Heart left ventricle (tissue), 13 donors: ENCODE results near the gene CHAT.

Experiments used
- POLR2A ChIP-seq, 2 donors: fragments of 450-650 bp; IDR thresholded peaks; one replicate each; pipeline ENCODE4 v1.6.1; 2017; ENCODE audit warnings: antibody characterized with exemption in 2 of 2, mild to moderate bottlenecking in 2 of 2, moderate library complexity in 2 of 2
- TF ChIP-seq, protein P1 (sequence below), 12 donors: fragments of 200-600 bp; sonication (generic) in 4 of 12; IDR thresholded peaks; one replicate each; pipeline versions ENCODE4 v1.5.0 to v1.8.0; 2018 to 2022; ENCODE audit warnings: antibody characterized with exemption in 12 of 12, mild to moderate bottlenecking in 5 of 12
- donor health status: ischemic (EF 13 %, LVEDD 7.1; RV severe dilation, severe dysfunction).
- donor health status: DM: no; HTN: yes; CAD: no.
- donor health status: DM: no; HTN: no; CAD: no.
- donor health status: ischemic (EF 25% LVEDD 6.9; RV normal size, moderate dysfunction).
- donor health status: ischemic (EF 25% LVEDD 5.7; RV mildly dilated, moderate dysfunction).
- donor health status: ischemic (EF 35%, LVEDD 5.7; RV mildly dilated, moderate dysfunction).
- donor health status: nonischemic (EF 11% LVEDD 7.7; RV severe dilation, severe dysfunction).
- donor health status: DM: yes; HTN: yes; CAD: no.
- donor health status: PGD.
- donor health status: ischemic (EF 29% LVEDD 5.4; RV normal size, mild dysfunction).
- donor health status: nonischemic (EF 23%, LVEDD 6.1; RV moderate dilation, normal function).

DNA sequence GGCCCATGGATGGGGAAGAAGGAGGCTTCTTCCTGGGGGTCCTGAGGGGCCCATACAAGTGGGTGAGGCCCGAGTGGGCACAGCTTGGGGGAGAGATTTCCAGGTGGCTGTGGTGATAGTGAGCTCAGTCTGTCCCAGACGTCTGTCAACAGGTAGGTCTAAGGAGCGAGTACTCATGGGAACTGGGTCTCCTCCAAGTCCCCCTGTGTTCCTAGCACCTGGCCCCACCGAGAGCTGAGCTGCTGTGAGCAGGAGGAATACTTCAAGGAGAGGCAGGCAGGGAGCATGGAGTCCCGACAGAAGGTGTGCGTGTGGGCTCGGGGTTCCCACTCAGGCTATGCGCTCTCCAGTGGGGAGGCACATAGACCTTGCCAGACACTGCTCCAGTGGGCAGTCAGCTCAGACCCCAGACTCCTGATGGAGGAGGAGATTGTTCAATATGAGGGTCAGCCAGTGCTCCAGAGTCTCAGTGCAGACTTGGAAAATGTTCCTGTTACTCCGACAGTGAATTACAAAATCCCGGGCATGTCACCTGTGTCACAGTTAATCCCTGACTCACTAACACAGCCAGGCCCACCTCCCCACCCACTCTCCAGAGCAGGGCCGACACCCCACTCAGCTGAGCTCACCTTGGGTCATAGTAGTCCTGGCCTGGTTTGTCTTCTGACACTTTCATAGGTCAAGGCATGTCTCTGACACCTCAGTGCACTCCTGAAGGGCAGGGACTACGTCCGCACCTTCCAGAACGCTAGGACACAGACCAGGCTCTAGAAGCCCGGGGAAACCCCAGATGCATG is 37.4 kb downstream of the CHAT start:
- TF ChIP-seq, protein P1, sequence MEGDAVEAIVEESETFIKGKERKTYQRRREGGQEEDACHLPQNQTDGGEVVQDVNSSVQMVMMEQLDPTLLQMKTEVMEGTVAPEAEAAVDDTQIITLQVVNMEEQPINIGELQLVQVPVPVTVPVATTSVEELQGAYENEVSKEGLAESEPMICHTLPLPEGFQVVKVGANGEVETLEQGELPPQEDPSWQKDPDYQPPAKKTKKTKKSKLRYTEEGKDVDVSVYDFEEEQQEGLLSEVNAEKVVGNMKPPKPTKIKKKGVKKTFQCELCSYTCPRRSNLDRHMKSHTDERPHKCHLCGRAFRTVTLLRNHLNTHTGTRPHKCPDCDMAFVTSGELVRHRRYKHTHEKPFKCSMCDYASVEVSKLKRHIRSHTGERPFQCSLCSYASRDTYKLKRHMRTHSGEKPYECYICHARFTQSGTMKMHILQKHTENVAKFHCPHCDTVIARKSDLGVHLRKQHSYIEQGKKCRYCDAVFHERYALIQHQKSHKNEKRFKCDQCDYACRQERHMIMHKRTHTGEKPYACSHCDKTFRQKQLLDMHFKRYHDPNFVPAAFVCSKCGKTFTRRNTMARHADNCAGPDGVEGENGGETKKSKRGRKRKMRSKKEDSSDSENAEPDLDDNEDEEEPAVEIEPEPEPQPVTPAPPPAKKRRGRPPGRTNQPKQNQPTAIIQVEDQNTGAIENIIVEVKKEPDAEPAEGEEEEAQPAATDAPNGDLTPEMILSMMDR (IDR thresholded peaks at IDR 0.05): no peak
- no peak for TF ChIP-seq POLR2A (IDR thresholded peaks at IDR 0.05)
